NCI-H2107 (cell line): ENCODE measurements around the gene CSNK1D.

Source experiments
- DNase-seq: peaks from one replicate; lab custom pipeline; 2025; lab: John Stamatoyannopoulos, UW

CSNK1D gene

GRCh38 chr17:82295472-82295814 is 21.9 kb upstream of the CSNK1D start:
- no peak for DNase-seq

- DNase-seq: no peak
Observed at GRCh38 chr17:82294064-82294773, 20.7 kb upstream of the CSNK1D start.

GRCh38 chr17:82292251-82293154 is 19.0 kb upstream of the CSNK1D start:
- DNase-seq: peak; percentile 94

GRCh38 chr17:82291582-82292250 is 18.2 kb upstream of the CSNK1D start:
- DNase-seq: no peak

GRCh38 chr17:82287868-82288801 is 14.6 kb upstream of the CSNK1D start:
- no peak for DNase-seq

GRCh38 chr17:82287013-82287867 is 13.7 kb upstream of the CSNK1D start:
- DNase-seq: no peak

- DNase-seq: no peak
Observed at GRCh38 chr17:82285141-82285540, 11.6 kb upstream of the CSNK1D start.

GRCh38 chr17:82283208-82283749 is 9.8 kb upstream of the CSNK1D start:
- DNase-seq: peak; percentile 54

- DNase-seq: no peak
Observed at GRCh38 chr17:82282239-82283207, 9.0 kb upstream of the CSNK1D start.

GRCh38 chr17:82281502-82282238 is 8.2 kb upstream of the CSNK1D start:
- DNase-seq: no peak

GRCh38 chr17:82281076-82281475 is 7.6 kb upstream of the CSNK1D start:
- no peak for DNase-seq

- DNase-seq: no peak
Observed at GRCh38 chr17:82280537-82280936, 7.0 kb upstream of the CSNK1D start.

GRCh38 chr17:82278786-82279391 is 5.4 kb upstream of the CSNK1D start:
- DNase-seq: no peak

- DNase-seq: no peak
Observed at GRCh38 chr17:82278308-82278707, 4.8 kb upstream of the CSNK1D start.

- DNase-seq: no peak
Observed at GRCh38 chr17:82277851-82278250, 4.4 kb upstream of the CSNK1D start.

- DNase-seq: no peak
Observed at GRCh38 chr17:82276938-82277337, 3.4 kb upstream of the CSNK1D start.

- no peak for DNase-seq
Observed at GRCh38 chr17:82275326-82275725, 1.8 kb upstream of the CSNK1D start.
